PC-9 (cell line): ENCODE measurements around the gene TFIP11. TPM values are rescaled to one million over a fixed set of nuclear protein-coding genes. Genes with fewer than 3 reads are reported as not detected.

Source experiments
- BruUV-seq: library from RNA; stranded (reverse); fragments of 400-500 nt; replicated peaks from 2 replicates; lab custom pipeline; 2021; lab: Mats Ljungman, UMichigan
- CTCF ChIA-PET: fragments of 300-600 bp; sonication (Branson Sonifier 250); formaldehyde crosslinking; loops from one replicate; lab custom pipeline; 2022; ENCODE audit warnings: antibody characterized with exemption; lab: Charles Lee
- POLR2A ChIA-PET: fragments of 300-600 bp; sonication (Branson Sonifier 250); formaldehyde crosslinking; loops from one replicate; lab custom pipeline; 2022; ENCODE audit warnings: antibody characterized with exemption; ENCODE audit not compliant: unreplicated experiment; lab: Charles Lee
- DNase-seq, 2 experiments: peaks; one replicate each; pipeline versions ENCODE4 v3.0.0 to v3.0.0-alpha.2; 2015 to 2022; ENCODE audit warnings: mixed read lengths in 1 of 2
- H2AFZ ChIP-seq: fragments of 200-600 bp; sonication (generic); 2 replicates; pipeline ENCODE4 v1.8.1; 2017; ENCODE audit warnings: antibody characterized with exemption
- H3F3A ChIP-seq: fragments of 200-600 bp; sonication (generic); 2 replicates; pipeline ENCODE4 v1.8.1; 2017; ENCODE audit warnings: antibody characterized with exemption, mild to moderate bottlenecking, low read depth; ENCODE audit not compliant: insufficient read depth
- H3K27ac ChIP-seq: fragments of 200-600 bp; sonication (generic); 2 replicates; pipeline ENCODE4 v1.6.1; 2016; ENCODE audit warnings: mixed run types
- H3K27me3 ChIP-seq: fragments of 200-600 bp; sonication (generic); 2 replicates; pipeline ENCODE4 v1.6.1; 2016; ENCODE audit warnings: low read depth, mixed run types; ENCODE audit not compliant: insufficient read depth
- H3K36me3 ChIP-seq: fragments of 200-600 bp; sonication (generic); 2 replicates; pipeline ENCODE4 v1.6.1; 2016; ENCODE audit warnings: low read depth, mixed run types
- H3K4me1 ChIP-seq: fragments of 200-600 bp; sonication (generic); replicated peaks from 2 replicates; pipeline ENCODE4 v1.6.1; 2016; ENCODE audit warnings: mixed run types; ENCODE audit not compliant: insufficient read depth
- H3K4me2 ChIP-seq: fragments of 200-600 bp; sonication (generic); 2 replicates; pipeline ENCODE4 v1.6.1; 2017; ENCODE audit warnings: mixed run types
- H3K4me3 ChIP-seq: fragments of 200-600 bp; sonication (generic); 2 replicates; pipeline ENCODE4 v1.6.1; 2016; ENCODE audit warnings: mixed run types
- H3K79me2 ChIP-seq: fragments of 200-600 bp; sonication (generic); 2 replicates; pipeline ENCODE4 v1.6.1; 2017; ENCODE audit warnings: low read depth, mixed run types
- H3K9me2 ChIP-seq: fragments of 200-600 bp; sonication (generic); 2 replicates; pipeline ENCODE4 v1.8.1; 2017; ENCODE audit warnings: mild to moderate bottlenecking; ENCODE audit not compliant: insufficient read depth
- H3K9me3 ChIP-seq: fragments of 200-600 bp; sonication (generic); 2 replicates; pipeline ENCODE4 v1.8.1; 2016; ENCODE audit warnings: low read depth; ENCODE audit not compliant: insufficient read depth
- H4K20me1 ChIP-seq: fragments of 200-600 bp; sonication (generic); 2 replicates; pipeline ENCODE4 v1.8.1; 2017; ENCODE audit not compliant: insufficient read depth
- CTCF ChIP-seq: fragments of 200-600 bp; sonication (generic); conservative IDR thresholded peaks from 2 replicates; pipeline ENCODE4 v1.6.1; 2017; ENCODE audit warnings: mixed run types, antibody characterized with exemption, mild to moderate bottlenecking, moderate library complexity
- EZH2 ChIP-seq: fragments of 200-600 bp; sonication (generic); IDR thresholded peaks from 2 replicates; pipeline ENCODE4 v1.8.0; 2017; ENCODE audit warnings: antibody characterized with exemption, low read depth
- intact Hi-C: fragments of 100-400 bp; cut with micrococcal nuclease; formaldehyde crosslinking; loops from one replicate; pipeline ENCODE4 v1.10.0; 2022; ENCODE audit not compliant: unreplicated experiment
- total RNA-seq: library from RNA; stranded (reverse); gene quantifications from 2 replicates; pipeline ENCODE4 v1.2.3, GENCODE V29; 2021

The TFIP11 gene
- total RNA-seq, 1 experiment from 2014 or later, result 17.3 TPM

- Histone ChIP-seq H3K4me2 (no peak overlapping the region), H3K4me1 (peaks cover 7% of the 10 kb centered on the region; the same call in 1 of the 2 replicates), H3K4me3 (no peak overlapping the region), H3K9me3 (no peaks in the 10 kb centered on the region), H3K27ac (no peak overlapping the region), H3K79me2 (peaks cover 7% of the 10 kb centered on the region; the same call in 1 of the 2 replicates), H3K36me3 (0 out of 2 replicates have a peak, but pooled peaks cover 2% of the 10 kb centered on the region), H3F3A (no peaks in the 10 kb centered on the region), H3K9me2 (no peaks in the 10 kb centered on the region), H2AFZ (no peak overlapping the region), H4K20me1 (no peaks in the 10 kb centered on the region; the same call in 1 of the 2 replicates), H3K27me3 (no peaks in the 10 kb centered on the region)
- no peak for DNase-seq
- no TSS peak for BruUV-seq
- TF ChIP-seq EZH2 (no peak), CTCF (no peak)
- ChIA-PET POLR2A (no interaction called here), CTCF (no interaction called here)
- intact Hi-C loops, result no loop called here
These were observed 34.9 kb downstream of the TFIP11 start for GRCh38 chr22:26477341-26477731.

GRCh38 chr22:26476705-26477340 is 35.5 kb downstream of the TFIP11 start:
- no peaks in the 10 kb centered on the region; the same call in 1 of the 2 replicates for H4K20me1 ChIP-seq
- peaks cover 6% of the 10 kb centered on the region; the same call in 1 of the 2 replicates for H3K4me1 ChIP-seq
- no peak overlapping the region for H3K4me3 ChIP-seq
- no peaks in the 10 kb centered on the region for H3F3A ChIP-seq
- intact Hi-C loops, result no loop called here
- CTCF ChIA-PET, result no interaction called here
- H3K9me2 ChIP-seq, result no peaks in the 10 kb centered on the region
- H2AFZ ChIP-seq, result no peak overlapping the region
- peaks cover 2% of the 10 kb centered on the region; the same call in 1 of the 2 replicates for H3K79me2 ChIP-seq
- H3K9me3 ChIP-seq, result no peaks in the 10 kb centered on the region
- no peak for DNase-seq
- H3K27ac ChIP-seq, result no peak overlapping the region
- POLR2A ChIA-PET, result no interaction called here
- no TSS peak for BruUV-seq
- H3K4me2 ChIP-seq, result no peak overlapping the region
- no peaks in the 10 kb centered on the region for H3K27me3 ChIP-seq
- no peak for TF ChIP-seq CTCF
- no peak for TF ChIP-seq EZH2
- H3K36me3 ChIP-seq, result 0 out of 2 replicates have a peak, but pooled peaks cover 2% of the 10 kb centered on the region

GRCh38 chr22:26474682-26475081 is 37.6 kb downstream of the TFIP11 start:
- no peaks in the 10 kb centered on the region for H3K4me1 ChIP-seq
- H3K27ac ChIP-seq, result no peak overlapping the region
- no peaks in the 10 kb centered on the region for H3K9me3 ChIP-seq
- DNase-seq, result no peak
- no peak for TF ChIP-seq CTCF
- no peak for TF ChIP-seq EZH2
- CTCF ChIA-PET, result no interaction called here
- intact Hi-C loops, result no loop called here
- no peaks in the 10 kb centered on the region; the same call in 1 of the 2 replicates for H4K20me1 ChIP-seq
- no peak overlapping the region for H3K4me2 ChIP-seq
- no peaks in the 10 kb centered on the region for H3K9me2 ChIP-seq
- no peaks in the 10 kb centered on the region for H3F3A ChIP-seq
- no peak overlapping the region for H2AFZ ChIP-seq
- H3K4me3 ChIP-seq, result no peak overlapping the region
- H3K27me3 ChIP-seq, result no peaks in the 10 kb centered on the region
- peaks cover 8% of the 10 kb centered on the region; the same call in 1 of the 2 replicates for H3K36me3 ChIP-seq
- H3K79me2 ChIP-seq, result no peaks in the 10 kb centered on the region
- BruUV-seq, result no TSS peak
- POLR2A ChIA-PET, result no interaction called here
